HUDEP-2 (cell line): Measurements from ENCODE around the gene ITGAD.
"Not testable (repeated sequence)": the region's sequence is repeated elsewhere in the genome, so short reads cannot be mapped to it uniquely, and the experiment has no call there.

Source experiments
- DNase-seq, 76 experiments: peaks; one replicate each; lab custom pipeline; 2025; ENCODE audit not compliant: unreplicated experiment in 76 of 76; lab: John Stamatoyannopoulos, UW

The ITGAD gene

GRCh38 chr16:31428638-31429247, 35.6 kb downstream of the ITGAD start:
- no peak for DNase-seq

- DNase-seq = no peak
Measured at GRCh38 chr16:31429314-31429713, 36.2 kb downstream of the ITGAD start.

DNA sequence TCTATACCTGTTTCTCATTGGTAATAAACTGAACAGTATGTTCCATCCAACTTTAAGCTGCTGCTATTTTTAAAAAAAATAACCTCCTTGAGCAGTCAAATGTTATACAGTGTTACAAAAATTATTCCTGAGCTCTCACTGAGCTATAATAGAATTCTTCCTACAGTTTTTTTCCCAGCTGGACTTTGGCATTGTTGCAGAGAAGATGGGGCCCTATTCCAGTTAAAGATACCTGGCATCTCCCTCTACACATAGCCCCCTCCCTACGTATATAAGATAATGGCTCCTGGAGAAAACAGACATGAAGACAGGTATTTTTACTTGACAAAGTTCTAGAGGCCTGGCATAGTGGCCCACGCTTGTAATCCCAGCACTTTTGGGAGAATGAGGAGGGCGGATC, 36.7 kb downstream of the ITGAD start:
- DNase-seq = no peak

DNA sequence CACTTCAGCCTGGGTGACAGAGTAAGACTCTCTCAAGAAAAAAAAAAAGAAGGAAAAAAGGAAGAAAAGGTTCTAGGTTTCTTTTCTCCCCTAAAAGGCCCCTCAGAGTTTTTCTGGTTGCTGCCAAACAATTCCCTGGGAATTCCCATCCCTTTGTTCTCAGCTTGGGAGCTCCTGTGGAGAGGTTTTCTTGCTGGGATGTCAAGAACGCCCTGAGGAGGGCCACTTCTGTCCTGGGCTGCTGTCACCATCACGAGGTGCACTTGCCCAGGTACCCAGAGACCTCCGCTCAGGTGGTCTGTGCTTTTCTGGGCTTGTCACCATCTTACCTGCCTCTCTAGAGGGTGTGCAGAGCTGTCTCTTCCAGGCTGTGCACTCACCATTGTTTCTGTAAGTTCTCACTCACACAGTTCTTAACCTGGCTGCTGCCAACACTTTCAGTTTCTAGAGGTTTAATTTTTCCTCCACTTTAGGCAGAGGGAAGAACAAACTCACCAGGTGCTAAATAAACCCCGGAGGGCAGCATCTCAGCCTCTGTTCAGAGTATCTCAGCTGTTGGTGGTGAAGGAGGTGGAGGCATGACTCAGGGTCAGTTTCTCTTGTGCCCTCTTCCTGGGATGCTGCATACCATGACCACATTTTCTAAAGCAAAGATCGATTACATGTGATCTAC, 37.4 kb downstream of the ITGAD start:
- DNase-seq = no peak

GRCh38 chr16:31435341-31436220, 42.4 kb downstream of the ITGAD start:
- DNase-seq = no peak

GRCh38 chr16:31436221-31437045, 43.3 kb downstream of the ITGAD start:
- no peak for DNase-seq

- DNase-seq = no peak
Measured at GRCh38 chr16:31438414-31438813, 45.3 kb downstream of the ITGAD start.

DNA sequence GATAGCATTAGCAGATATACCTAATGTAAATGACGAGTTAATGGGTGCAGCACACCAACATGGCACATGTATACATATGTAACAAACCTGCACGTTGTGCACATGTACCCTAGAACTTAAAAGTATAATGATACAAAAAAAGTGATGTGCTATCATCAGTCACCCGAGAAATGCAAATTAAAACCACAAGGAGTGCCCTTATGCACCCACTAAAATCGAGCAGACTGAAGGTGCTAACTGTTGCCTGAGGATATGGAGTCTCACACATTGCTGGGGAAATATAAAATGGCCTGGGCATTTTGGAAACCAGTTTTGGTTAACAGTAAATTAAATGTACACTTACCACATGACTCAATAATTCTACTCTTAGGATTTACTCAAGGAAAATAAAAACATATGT, 45.9 kb downstream of the ITGAD start:
- not testable (repeated sequence) for DNase-seq

DNA sequence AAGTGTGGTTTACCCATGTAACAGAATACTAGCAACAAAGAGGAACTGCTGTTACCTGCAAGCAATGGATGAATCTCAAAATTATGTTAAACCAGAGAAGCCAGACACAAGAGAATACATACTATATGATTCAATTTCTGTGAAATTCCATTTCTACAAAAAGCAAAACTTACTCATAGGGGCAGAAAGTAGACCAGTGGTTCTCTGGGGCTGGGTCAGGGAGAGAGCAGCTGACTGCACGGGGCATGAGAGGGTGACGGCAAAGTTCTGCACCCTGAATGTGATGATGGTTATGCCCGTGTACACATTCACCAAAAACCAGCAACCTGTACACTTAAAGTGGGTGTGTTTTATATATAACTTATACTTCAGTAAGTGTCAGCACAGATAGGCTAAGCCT, 46.4 kb downstream of the ITGAD start:
- DNase-seq = no peak

GRCh38 chr16:31440516-31441184, 47.5 kb downstream of the ITGAD start:
- no peak for DNase-seq

- no peak for DNase-seq
Measured at GRCh38 chr16:31441956-31442355, 48.8 kb downstream of the ITGAD start.

GRCh38 chr16:31445931-31446330, 52.8 kb downstream of the ITGAD start:
- peak in 2 of 76 experiments; percentile 3 to 11 for DNase-seq

DNA sequence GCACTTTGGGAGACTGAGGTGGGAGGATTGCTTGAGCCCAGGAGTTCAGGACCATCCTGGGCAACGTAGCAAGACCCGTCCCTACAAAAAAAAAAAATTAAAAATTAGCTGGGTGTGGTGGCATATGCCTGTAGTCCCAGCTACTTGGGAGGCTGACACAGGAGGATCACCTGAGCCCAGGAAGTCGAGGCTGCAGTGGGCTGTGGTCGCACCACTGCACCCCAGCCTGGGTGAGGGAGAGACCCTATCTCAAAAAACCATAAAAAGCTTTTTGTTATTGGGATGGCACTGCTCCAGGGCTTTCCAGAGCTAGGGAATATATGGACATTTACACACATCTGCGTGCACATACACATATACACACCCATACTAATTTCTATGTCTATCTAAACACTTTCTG, 58.1 kb downstream of the ITGAD start:
- DNase-seq = no peak

GRCh38 chr16:31451681-31452351, 58.7 kb downstream of the ITGAD start:
- DNase-seq = peak in 51 of 76 experiments; percentile 13 to 64 (median 37)

DNA sequence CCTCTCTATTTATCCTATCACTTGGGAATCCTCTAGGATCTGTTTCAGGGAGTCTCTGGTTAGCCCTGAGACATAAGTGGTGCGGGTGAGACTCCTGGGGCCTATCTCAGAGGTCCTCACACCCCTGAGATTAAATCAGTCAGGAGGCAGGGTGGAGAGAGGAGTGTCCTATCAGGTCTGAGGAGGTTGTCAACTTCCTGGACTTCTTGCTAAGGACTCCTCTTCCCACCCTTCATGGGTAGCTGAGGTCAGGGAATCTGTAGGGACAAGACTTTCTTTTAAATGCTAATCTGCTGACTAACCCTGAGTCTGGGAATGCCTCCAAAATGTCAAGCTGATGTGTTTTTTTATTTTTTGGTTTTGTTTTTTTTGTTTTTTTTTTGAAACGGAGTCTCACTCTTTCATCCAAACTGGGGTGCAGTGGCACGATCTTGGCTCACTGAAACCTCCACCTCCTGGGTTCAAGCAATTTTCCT, 59.5 kb downstream of the ITGAD start:
- peak in 12 of 76 experiments; percentile 8 to 30 (median 18) for DNase-seq

DNA sequence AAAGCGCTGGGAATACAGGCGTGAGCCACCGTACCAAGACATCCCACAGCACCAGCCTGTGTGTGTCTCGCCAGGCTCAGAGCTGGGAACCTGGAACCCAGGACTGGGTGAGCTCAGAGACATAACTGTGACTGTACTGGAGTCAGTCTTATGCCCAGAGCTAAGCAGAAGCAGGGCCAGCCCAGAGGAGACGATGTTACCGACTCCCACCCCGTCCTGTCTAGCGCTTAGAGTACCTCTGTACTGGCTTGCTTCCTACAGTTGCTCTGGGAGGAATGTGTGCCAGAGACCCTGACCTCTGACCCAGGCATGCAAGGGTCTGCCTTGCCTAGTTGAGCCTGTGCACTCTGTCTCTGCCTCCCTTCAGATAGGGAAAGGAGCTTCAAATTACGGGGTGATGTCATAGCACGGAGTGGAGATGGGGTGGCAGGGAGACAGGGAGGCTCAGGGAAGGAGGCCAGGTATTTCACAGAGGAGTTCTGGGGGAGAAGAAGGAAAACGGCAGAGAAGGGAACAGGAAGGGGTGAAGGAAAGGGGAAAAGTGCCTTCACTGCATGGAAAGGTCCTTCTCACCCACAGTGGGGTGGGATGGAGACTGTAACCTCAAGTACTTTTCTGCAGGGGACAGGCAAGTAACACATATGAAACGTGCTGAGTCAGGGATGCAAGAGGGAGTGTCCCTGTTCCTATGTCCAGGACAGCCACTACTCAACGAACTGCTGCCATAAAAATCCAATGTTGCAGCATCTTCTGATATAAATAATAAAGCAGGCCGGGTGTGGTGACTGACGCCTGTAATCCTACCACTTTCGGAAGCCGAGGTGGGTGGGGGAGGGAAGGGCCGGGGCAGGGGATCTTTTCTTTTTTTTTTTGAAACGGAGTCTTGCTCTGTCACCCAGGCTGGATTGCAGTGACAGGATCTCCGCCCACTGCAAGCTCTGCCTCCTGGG, 60.4 kb downstream of the ITGAD start:
- DNase-seq = peak in 59 of 76 experiments; percentile 4 to 76 (median 53)

GRCh38 chr16:31455601-31456314, 62.6 kb downstream of the ITGAD start:
- peak in 17 of 76 experiments; percentile 7 to 33 (median 16) for DNase-seq

DNA sequence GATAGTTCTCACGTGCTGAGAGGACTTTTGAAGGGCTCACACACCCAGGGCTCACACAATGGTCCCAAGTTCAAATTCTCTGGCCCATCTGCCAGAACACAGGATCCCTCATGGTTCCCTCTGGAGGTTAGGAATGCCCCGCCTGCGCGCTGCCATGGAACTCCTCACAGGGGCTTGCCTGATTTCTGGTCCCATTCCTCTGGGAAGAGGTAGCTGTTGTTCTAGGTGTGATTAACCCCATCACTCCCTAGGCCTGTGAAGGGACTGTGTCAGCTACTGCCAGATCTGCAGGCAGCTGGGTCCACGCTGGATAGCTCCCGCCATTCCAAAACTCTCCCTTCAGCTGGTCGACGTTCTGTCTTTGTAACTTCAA, 63.8 kb downstream of the ITGAD start:
- no peak for DNase-seq
